Neural progenitor cell (in vitro differentiated cells): Measurements from ENCODE around the gene YIPF2.

Experiments
- CTCF ChIP-seq: fragments of 200-600 bp; sonication (generic); IDR thresholded peaks from 2 replicates; pipeline ENCODE4 v1.5.1; 2017; ENCODE audit warnings: antibody characterized with exemption, mild to moderate bottlenecking
- EZH2 ChIP-seq: fragments of 200-600 bp; sonication (generic); IDR thresholded peaks from 2 replicates; pipeline ENCODE4 v1.6.1; 2017; ENCODE audit warnings: antibody characterized with exemption, mild to moderate bottlenecking, moderate library complexity
- EZH2phosphoT487 ChIP-seq: fragments of 200-600 bp; sonication (generic); IDR thresholded peaks from 2 replicates; pipeline ENCODE4 v1.6.1; 2017; ENCODE audit warnings: antibody characterized with exemption

DNA sequence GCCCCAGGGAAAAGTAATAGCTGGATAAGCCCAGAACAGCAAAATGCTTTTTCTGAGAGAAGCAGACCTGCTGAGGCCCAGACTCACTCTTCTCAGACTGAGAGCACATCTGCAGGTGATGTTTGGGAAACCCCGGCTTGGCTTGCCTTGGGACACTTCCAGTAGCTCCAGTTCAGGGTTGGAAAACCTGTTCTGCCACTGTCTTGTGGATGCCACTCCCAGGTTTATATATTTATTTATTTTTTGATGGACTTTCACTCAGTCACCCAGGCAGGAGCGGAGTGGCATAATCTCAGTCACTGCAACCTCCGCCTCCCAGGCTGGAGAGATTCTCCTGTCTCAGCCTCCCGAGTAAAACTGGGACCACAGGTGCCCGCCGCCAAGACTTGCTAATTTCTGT is 24.4 kb upstream of the YIPF2 start:
- no peak for TF ChIP-seq EZH2
- no peak for TF ChIP-seq CTCF
- no peak for TF ChIP-seq EZH2phosphoT487
